A549 (cell line): Measurements from ENCODE around the gene PCDH9.

ENCODE experiments used
- BHLHE40 ChIP-seq: IDR thresholded peaks from 2 replicates; pipeline ENCODE4 v1.6.1; 2012; ENCODE audit warnings: low read depth, low read length, inconsistent platforms
- CBX8 ChIP-seq: fragments of 200-600 bp; sonication (generic); IDR thresholded peaks from 2 replicates; pipeline ENCODE4 v1.6.1; 2016
- HEYL ChIP-seq: fragments of 250-450 bp; sonication (Bioruptor Pico); IDR thresholded peaks from 2 replicates; pipeline ENCODE4 v1.8.0; 2021; ENCODE audit warnings: mild to moderate bottlenecking, moderate library complexity
- JUNB ChIP-seq: fragments of >200 bp; sonication (Bioruptor Twin); formaldehyde crosslinking; IDR thresholded peaks from 2 replicates; pipeline ENCODE4 v1.6.1; 2016
- POLR2A ChIP-seq: IDR thresholded peaks from 2 replicates; pipeline ENCODE4 v1.6.1; 2012; ENCODE audit warnings: mild to moderate bottlenecking, low read length
- RFX5 ChIP-seq: fragments of 450-650 bp; IDR thresholded peaks from 2 replicates; pipeline ENCODE4 v1.7.1; 2014; ENCODE audit warnings: antibody characterized with exemption, mild to moderate bottlenecking, moderate library complexity
- TF ChIP-seq, protein P1 (sequence below): fragments of >200 bp; sonication (Bioruptor Twin); formaldehyde crosslinking; IDR thresholded peaks from 3 replicates; pipeline ENCODE4 v1.5.1; 2016
- TF ChIP-seq, protein P2 (sequence below): IDR thresholded peaks from 2 replicates; pipeline ENCODE4 v1.6.1; 2012

DNA sequence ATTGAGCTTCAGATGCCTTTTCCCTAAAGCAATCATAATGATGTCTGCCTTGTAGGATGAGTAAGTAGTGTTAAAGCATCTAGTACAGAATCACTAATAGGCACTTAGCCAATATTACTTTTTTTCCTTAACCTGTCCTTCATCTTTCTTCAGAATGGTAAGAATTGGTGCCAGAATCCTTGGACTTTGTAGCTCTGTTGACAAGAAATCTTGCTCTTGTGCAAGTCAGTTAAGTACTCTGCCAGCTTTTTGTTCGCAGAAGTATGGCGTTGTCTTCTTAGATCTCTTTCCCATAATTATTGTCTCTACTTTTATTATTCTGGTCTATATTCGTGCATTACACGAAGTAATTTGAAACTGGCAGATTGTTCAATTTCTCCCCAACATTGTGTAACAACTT lies 554.5 kb downstream of the PCDH9 start:
- TF ChIP-seq CBX8 (no peak), BHLHE40 (no peak), JUNB (no peak), POLR2A (no peak), HEYL (CRISPR knock-in tag) (no peak), RFX5 (no peak)
- TF ChIP-seq, protein P1, sequence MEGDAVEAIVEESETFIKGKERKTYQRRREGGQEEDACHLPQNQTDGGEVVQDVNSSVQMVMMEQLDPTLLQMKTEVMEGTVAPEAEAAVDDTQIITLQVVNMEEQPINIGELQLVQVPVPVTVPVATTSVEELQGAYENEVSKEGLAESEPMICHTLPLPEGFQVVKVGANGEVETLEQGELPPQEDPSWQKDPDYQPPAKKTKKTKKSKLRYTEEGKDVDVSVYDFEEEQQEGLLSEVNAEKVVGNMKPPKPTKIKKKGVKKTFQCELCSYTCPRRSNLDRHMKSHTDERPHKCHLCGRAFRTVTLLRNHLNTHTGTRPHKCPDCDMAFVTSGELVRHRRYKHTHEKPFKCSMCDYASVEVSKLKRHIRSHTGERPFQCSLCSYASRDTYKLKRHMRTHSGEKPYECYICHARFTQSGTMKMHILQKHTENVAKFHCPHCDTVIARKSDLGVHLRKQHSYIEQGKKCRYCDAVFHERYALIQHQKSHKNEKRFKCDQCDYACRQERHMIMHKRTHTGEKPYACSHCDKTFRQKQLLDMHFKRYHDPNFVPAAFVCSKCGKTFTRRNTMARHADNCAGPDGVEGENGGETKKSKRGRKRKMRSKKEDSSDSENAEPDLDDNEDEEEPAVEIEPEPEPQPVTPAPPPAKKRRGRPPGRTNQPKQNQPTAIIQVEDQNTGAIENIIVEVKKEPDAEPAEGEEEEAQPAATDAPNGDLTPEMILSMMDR, result no peak
- TF ChIP-seq, protein P2, sequence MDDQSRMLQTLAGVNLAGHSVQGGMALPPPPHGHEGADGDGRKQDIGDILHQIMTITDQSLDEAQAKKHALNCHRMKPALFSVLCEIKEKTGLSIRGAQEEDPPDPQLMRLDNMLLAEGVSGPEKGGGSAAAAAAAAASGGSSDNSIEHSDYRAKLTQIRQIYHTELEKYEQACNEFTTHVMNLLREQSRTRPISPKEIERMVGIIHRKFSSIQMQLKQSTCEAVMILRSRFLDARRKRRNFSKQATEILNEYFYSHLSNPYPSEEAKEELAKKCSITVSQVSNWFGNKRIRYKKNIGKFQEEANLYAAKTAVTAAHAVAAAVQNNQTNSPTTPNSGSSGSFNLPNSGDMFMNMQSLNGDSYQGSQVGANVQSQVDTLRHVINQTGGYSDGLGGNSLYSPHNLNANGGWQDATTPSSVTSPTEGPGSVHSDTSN, result no peak
